SKM-1 treated with dmso at 0.1 percent for 144 hours (cell line): ENCODE results near the gene MOCS2.

Source experiments
- DNase-seq: peaks from one replicate; lab custom pipeline; 2025; ENCODE audit not compliant: unreplicated experiment; lab: John Stamatoyannopoulos, UW

MOCS2 gene

DNA sequence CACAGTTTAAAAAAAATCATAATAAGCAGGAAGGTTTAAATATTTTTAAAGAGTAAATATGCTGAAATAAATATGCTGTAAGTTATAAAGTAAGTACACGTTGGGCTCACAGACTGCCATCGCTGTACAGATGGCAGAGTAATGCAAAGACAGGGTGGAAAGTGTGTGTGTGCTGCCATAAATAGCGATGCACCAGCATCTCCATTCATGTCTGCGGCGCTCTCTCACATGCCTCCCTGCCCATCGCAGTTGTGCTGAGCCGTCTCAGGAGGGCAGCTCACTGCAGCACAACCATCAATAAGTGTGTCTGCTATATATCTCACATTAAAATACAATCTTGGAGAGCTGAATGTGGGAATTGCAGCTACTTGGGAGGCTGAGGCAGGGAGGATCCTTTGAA lies 14.3 kb downstream of the MOCS2 start:
- DNase-seq = no peak

DNA sequence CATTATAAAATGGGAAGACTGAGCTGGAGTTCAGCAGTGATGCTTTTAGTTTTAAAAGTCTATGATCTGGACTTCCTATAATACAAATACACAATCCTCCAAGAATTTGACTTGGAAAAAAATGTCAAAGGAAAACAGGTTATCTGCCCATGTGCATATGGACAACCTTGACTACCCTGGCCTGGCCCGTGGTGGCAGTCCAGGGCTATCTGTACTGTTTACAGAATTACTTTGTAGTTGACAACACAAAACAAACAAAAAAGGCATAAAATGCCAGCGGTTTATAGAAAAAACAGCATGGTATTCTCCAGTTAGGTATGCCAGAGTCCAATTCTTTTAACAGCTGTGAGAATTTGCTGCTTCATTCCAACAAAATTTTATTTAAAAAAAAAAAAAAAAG lies 17.3 kb downstream of the MOCS2 start:
- DNase-seq = no peak

DNA sequence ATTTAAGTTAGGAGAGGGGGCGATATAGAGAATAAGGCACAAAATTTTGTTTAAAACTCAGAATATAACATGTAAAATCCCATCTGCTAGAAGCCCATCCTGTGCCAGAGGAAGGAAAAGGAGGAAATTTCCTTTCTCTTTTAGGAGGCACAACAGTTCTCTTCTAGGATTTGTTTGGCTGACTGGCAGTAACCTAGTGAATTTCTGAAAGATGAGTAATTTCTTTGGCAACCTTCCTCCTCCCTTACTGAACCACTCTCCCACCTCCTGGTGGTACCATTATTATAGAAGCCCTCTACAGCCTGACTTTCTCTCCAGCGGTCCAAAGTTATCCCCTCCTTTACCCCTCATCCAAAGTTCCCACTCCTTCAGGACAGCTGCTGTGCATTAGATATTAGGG lies 18.3 kb downstream of the MOCS2 start:
- DNase-seq = no peak

DNA sequence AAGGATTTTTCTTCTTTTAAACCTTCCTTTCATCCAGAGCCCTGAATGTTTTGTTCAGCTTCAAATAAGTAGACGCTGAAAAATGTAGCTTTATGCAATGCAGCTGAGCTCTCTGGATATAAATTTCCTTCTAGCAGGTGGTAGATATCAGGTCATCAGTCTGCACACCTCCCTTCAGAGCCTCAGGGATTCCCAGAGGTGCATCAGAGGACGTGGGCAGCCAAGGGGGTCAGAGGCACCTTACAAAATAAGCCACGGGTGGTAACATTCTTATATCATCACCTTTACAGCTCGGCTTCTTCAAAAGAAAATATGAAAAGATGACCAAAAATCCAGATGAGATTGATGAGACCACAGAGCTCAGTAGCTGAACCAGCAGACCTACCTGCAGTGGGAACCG lies 19.3 kb downstream of the MOCS2 start:
- DNase-seq = no peak

DNA sequence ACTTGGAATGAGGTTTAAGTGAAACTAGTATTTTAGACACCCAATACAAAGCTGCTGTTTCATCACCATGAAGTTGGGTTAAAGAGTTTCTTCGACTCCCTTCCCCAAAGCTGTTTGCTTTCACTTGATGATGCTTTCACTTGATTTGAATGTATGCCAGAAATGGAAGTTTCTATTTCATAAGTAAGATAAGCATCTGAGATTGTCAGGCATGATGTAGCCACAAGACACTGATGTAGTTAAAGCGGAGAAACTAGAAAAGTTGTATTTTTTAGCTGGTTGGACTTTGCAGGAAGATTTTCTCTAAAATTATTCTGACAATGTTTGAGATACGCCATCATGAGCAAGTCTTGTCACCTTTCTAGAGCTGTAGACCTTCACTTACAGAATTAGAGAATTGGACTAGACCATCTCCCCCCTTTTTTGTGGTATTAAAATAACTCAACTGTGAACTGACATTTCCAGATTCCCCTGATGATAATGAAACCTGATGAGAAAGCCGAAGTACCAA lies 20.0 kb downstream of the MOCS2 start:
- no peak for DNase-seq

DNA sequence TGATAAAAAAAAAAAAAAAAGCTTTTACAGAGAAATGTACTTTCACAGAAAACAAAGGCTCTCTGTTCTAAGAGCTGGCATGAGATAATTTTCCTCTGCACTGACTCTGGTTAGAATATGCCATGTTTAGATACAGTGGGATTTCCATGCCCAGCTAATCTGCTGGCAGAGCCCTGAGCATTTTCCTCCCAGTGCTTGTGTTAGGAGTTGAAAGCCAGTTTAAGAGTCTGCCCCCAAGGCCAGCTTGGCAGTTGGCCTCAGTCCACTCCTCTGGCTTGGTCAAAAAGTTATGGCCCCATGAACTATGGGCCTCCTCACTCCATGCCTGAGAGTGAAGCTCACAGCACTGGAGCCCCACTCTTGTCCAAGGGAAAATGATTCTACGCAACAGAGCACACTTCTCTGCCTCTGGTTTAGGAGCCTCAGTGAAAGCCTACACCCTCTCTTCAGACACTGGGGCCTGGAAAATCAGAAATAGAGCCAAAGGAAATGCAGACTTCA lies 21.9 kb downstream of the MOCS2 start:
- no peak for DNase-seq

DNA sequence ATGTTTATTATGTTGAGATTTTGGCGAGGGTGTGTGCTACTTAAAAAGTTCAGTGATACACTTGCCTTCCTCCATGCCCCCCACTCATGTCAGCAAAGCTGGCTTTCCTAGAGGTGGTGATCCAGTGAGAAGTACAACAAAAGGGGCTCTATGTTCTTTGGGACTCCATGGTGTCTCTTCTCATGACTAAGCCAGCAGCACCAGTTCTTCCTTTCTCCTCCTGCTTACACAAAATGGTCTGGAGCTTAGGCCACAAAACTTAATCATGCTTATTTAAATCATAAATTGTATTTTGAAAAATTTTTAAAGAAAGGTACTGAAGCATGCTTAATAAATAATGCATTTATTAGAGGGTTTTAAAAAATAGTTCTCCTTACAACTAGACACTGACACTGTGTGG lies 22.4 kb downstream of the MOCS2 start:
- no peak for DNase-seq

DNA sequence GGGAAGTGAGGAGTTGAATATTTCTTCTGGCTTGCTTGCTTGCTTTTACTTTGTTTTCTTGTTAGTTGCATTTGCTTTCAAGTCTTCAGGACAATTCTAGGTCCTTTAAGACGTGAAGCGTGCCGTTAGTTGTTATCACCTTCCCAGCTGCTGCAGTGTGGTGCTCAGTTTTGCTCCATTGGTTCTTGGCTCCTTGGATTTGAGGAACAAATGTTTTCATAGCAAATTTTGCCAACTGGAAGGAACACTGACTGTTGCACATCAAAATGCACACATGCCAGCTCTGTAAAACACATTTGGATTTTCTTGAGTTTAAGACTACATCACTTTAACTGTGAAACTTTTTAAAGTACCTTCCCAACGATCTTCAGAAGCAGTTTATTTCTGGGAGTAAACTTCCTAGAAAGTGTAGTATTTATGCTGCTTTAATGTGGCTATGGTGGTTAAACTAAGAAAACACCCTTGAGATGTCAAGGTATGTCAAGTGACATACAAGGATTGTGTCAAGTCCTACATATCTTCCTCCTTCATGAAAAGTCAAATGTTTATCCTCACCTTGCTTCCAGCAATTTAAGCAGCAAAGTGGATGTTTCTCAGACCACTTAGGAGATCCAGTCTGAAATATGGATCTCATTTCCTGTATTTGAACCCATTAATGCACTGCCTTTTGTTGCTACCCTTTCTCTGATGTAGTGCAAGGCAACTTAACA lies 24.9 kb downstream of the MOCS2 start:
- no peak for DNase-seq

DNA sequence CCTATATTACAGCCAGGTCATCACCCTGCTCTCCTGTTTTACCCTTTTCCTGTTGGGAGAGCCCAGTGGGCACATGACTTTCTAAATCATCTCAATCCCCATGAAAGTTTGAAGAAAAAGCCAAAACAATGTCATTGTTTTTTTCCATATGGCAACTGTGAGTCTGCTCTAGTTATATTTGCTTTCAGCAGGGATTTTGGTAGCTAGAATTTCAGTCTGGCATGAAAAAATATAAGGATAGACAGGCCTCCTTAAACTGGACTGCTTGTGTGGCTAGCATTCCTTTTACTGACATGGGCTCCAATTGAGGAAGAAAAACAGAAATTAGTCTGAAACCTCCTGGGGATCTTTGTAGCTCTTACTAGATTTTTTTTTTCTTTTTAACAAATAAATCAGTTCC lies 25.6 kb downstream of the MOCS2 start:
- no peak for DNase-seq

DNA sequence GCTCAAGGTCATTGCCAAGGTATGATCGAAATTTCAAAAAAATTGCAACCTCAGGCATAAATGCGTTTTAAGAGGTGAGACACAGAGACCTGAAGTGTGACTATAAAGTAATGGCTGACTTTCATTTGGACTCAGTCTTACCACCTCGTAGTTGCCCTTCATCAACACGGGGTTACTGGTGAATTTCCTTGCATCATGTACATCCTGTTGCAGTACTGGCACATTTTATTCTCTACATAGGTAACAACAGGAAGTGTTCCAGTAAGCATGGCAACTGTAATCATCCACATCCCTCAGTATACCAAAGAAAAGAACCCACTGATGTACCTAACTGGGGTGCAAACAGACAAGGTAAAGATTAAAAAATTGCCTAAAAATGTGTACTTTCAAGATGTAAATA lies 29.3 kb downstream of the MOCS2 start:
- no peak for DNase-seq

DNA sequence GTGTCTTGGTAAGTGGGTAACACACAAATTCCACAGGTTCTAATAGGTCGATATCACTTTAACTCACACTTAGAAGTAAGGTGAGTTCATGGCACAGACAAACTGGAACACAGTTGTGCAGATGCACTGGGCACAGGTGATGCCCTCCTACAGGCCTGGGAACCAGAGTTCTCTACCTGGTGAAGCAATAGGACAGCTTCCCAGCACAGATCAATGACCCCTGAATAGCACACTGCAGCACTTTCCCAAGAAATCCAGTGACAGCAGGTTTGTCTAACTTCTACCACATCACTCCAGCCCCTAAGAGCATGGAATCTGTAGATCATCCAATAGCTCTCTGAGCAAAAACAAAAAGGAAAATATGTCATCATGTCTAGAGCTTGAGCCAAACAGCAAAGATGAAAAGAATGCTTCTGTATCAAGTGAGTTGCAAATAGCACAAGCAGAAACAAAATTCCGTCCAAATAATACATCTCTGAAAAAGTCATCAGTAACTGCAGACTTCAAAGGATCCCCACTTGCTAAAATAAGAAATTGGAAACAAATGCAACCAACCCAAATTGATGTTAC lies 33.5 kb downstream of the MOCS2 start:
- no peak for DNase-seq

DNA sequence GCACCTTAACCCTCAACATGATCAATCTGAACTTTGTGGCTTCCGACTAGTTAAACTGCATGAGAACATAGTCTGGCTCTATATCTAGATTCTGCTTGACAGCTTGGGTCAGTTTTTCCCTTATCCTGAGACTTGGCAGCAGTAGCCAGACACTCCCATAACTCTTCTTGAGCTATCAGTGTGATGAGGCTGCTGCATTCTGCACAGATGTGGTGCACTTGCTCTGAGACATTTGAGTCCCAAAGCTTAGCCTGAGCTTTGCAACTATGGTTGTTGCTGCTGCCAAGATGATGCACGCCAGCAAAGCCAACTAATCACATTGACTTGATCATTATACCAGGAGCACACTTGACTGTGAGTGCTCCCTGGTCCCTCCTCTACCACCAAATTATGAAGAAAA lies 36.2 kb downstream of the MOCS2 start:
- no peak for DNase-seq

DNA sequence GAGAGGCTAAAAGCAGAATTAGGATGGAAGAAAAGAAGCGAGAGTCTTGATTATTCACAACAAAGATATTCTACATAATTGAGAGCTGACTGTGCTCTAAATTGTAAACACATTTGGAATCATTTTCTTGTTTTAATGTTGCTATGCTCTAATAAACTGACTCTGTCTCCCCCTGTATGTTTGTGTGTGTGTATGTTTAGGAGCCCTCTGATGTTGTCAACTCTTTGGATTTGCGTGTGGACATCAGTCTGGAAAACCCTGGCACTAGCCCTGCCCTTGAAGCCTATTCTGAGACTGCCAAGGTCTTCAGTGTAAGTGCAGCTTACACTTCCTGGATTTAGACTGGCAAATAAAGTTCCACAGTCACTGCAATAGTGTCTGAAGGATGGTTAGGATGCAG lies 37.8 kb downstream of the MOCS2 start:
- DNase-seq = no peak

DNA sequence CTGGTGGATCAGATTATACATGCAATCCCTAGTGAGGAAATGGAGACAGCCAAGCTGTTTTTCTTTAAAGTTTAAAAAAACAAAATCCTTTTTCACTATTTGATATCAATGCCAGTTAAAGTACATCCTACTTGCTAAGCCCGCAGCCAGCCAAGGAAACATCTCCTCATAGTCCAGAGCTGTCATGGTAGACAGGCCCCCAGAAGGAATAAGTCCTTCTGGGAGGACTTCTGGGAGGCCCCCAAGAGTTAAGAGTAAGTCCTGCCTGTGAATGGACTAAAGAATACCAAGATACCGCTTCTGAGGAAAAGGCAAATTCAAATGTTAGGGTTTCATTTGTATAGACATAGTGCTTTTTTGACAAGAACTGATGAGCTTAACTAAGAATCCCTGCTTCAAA lies 38.3 kb downstream of the MOCS2 start:
- DNase-seq = no peak

DNA sequence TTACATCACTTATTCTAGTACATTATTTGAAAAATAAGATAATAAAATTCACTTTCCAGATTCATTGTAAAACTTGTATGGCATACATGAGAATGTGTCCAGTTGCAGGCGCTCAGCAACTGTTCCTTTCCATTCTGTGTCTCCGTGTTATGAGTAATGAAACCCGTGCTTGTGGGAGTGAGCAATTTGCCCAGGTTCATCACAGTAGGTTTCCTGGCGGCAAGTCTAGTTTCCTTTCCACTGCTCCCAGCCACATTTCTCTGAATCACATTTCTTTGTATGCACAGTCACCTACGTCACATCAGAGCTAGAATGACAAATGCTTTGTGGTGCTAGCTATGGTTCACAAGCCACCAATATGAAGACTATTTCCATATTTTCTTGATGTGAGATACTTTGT lies 39.9 kb downstream of the MOCS2 start:
- DNase-seq = no peak

DNA sequence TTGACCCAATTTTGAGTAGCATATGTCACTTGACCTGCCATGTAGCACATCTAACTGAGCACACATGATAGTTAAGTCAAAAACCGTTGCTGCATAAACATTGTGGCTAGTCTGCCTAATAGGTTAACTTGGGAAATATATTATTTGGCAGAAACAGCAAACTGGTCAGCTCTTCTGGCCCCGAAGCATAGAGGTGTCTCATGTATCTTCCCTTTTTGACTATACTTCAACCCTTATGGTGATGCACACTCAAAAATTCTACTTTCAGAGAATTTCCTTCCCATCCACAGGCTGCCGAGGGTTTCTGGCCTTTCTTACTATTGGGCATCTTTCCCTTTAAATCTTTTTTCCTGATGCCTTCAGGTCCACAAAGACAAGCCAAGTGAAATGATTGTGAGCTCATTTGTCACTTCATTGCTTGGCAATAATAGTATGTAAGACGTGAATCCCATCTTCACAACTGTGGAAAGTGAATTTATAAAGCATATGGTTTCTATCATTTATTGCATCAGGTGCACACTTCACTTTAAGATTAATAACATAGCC lies 41.2 kb downstream of the MOCS2 start:
- DNase-seq = no peak

DNA sequence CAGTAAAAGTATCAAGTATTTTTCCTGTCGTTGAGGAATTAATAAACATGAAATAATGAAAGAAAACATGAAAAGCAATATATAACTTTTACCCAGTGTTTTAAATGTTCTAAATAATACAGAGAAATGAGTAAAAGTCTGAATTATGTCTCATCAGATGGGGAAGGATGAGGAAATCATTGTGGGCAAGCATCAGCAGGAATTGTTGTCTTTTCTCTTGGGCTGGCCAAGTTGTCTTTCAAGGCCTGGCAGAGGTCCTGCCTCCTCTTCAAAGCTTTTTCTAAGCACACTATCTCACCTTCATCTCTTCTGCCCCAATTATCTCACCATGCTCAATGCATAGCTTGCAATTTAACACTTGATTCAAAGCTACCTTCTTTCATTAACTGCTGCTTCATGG lies 41.9 kb downstream of the MOCS2 start:
- DNase-seq = no peak

DNA sequence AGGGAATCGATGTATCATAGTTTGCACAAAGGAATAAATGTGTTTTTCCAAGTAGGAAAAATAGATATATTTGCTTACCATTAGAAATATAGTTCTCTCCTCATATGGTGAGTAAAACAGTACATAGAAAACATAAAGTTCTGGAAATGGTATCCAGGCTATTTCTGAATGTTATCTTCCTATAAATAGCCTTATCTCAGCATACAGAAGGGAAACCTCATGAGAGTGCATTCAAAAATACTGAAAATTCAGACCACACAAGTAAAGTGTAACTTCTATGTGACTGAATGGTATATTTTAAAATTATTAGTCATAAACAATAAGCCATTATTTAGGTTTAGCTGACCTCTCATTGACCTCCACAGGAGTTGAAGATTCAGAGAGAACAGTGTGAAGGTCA lies 43.5 kb downstream of the MOCS2 start:
- DNase-seq = no peak

DNA sequence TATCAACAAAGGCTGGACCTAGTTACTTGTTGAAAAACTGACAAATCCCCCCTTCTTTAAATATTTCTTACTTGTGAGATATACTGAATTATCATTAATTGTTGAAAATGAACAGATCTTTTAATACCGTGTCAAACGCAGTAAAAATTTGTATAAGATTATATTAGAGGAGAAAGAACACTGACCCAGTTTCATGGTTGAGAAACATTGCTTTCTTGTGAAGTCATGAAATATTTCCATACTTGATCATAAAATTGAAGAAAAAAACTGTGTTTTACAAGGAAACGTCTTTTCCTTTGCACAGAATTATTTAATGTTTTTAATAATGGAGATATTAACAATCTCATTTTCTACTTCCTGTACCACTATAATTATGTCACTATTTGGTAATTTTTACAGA lies 45.8 kb downstream of the MOCS2 start:
- no peak for DNase-seq

DNA sequence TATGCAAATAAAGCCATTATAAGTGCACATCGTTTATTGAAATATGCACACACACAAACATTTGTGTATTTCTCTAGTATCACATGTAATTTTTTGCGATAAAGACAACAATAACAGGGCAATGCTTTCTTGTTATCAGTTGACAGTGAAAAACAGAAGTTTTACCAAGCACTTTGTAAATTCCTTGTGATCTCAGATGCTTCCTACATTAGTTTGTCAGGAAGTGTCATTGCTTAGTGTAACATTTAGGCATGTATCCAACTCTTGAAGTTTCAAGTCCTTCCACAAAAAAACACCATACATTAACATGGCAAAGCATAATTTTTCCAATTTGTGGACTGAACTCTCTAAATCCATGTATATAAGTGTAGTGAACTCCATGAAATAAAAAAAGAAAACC lies 46.4 kb downstream of the MOCS2 start:
- no peak for DNase-seq

DNA sequence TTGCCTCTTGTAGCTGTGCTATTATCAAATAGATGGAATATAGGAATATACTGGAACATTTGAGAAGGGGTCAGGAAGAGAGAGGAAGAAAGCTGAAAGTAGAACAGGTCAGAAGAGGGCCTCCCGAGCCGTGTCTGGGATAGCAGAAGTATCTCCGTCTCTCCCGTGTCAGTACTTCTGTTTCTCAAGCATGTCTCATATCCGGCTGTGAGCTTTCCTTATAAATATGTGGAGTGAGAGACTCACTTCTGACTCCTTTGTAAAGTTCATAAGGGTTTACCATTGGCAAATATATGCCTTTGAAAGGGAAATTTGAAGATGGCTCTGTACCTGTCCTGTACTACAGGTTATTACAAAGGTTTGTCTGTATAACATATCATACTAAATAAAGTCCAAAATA lies 50.3 kb downstream of the MOCS2 start:
- no peak for DNase-seq

DNA sequence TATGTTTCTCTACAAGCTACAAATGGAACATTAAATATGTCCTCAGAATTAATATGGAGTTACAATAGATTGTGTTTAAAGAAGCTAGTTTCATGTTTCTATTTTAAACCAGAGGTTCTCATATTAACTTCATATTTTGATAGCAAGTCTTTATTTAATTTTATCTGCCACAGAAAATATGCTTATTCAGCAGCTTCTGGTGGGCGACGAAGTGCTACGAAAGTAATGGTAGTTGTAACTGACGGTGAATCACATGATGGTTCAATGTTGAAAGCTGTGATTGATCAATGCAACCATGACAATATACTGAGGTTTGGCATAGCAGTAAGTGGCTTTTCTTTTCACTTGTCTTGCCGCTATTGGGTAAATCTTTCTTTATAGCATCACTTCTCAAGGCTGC lies 54.2 kb downstream of the MOCS2 start:
- DNase-seq = no peak

DNA sequence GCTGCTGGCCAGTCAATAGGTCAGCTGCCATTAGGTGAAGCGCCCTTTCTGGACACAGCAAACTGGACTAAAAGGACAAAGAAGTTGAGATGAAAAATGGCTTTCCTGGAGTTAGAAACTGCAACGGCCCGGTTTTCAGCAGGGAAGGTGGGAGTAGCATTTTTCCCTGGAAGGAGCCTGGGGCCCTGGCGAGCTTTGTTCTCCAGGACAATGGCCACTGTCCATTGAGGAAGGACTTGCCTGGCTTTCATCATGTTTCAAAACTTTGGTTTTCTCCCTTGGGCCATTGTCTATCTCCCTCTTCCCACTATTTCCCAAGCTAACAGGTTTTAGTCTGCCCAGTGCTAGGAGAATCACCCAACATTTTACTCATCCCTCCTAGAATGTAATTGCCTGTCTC lies 56.2 kb downstream of the MOCS2 start:
- DNase-seq = no peak
